Activated T-cell treated with anti-CD3 and anti-CD28 coated beads, Interleukin-2, amount 50 U/mL, for 24 hours (primary cell): Measurements from ENCODE around the gene TSPAN1.
"Not testable (repeated sequence)": the region's sequence is repeated elsewhere in the genome, so short reads cannot be mapped to it uniquely, and the experiment has no call there.

Source experiments
- DNase-seq: peaks from one replicate; pipeline ENCODE4 v3.0.0-alpha.2; 2020
- H3K27ac Mint-ChIP-seq: 2 replicates; pipeline ENCODE4 v1.8.0; 2020; ENCODE audit warnings: mild to moderate bottlenecking, mixed read lengths
- H3K27me3 Mint-ChIP-seq: 2 replicates; pipeline ENCODE4 v1.8.0; 2020; ENCODE audit warnings: mixed read lengths
- H3K36me3 Mint-ChIP-seq: 2 replicates; pipeline ENCODE4 v1.8.0; 2020; ENCODE audit warnings: low read depth, mixed read lengths
- H3K4me1 Mint-ChIP-seq: 2 replicates; pipeline ENCODE4 v1.8.0; 2020; ENCODE audit warnings: low read depth, mixed read lengths
- H3K4me3 Mint-ChIP-seq: 2 replicates; pipeline ENCODE4 v1.8.0; 2020; ENCODE audit warnings: mild to moderate bottlenecking, moderate library complexity, mixed read lengths
- H3K9me3 Mint-ChIP-seq: 2 replicates; pipeline ENCODE4 v1.8.0; 2020; ENCODE audit warnings: mixed read lengths

Gene TSPAN1

DNA sequence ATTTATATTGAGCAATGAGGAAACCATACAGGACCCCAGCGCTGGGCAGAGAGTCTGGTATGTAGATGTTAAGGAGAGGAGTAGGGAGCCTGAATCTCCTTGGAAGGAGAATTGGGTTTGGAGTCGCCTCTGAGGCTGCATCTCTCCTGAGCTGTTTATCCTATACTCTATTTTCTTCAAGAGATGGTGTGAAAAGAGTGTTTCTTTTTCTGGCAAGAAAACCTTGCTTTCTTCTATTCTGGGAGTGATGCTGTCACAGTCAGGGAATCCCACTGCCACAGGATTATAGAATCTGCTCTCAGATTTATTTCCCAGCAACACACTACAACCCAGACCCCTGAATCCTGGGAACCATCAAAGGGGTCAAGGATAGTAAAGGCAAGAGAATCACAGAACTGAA lies 31.5 kb downstream of the TSPAN1 start:
- H3K36me3 Mint-ChIP-seq, result no peaks in the 10 kb centered on the region
- peaks cover 2% of the 10 kb centered on the region for H3K27me3 Mint-ChIP-seq
- H3K9me3 Mint-ChIP-seq, result no peaks in the 10 kb centered on the region
- no peak overlapping the region for H3K4me3 Mint-ChIP-seq
- H3K27ac Mint-ChIP-seq, result no peak overlapping the region
- H3K4me1 Mint-ChIP-seq, result peaks cover 12% of the 10 kb centered on the region
- DNase-seq, result no peak

DNA sequence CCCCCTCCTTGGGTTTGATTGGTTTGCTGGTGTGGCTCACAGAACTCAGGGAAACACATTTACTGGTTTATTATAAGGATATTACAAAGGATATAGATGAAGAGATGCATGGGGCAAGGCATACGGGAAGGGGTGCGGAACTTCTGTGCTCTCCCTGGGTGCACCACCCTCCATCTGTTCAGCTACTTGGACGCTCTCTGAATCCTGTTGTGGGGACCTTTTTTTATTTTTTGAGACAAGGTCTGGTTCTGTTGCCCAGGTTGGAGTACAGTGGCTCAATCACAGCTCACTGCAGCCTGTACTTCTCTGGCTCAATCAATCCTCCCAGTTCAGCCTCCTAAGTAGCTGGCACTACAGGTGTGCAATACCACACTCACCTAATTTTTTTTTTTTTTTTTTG lies 35.7 kb downstream of the TSPAN1 start:
- Mint-ChIP-seq H3K4me1 (no peaks in the 10 kb centered on the region), H3K36me3 (no peaks in the 10 kb centered on the region), H3K27me3 (no peaks in the 10 kb centered on the region), H3K4me3 (no peak overlapping the region), H3K9me3 (no peaks in the 10 kb centered on the region), H3K27ac (no peak overlapping the region)
- no peak for DNase-seq

DNA sequence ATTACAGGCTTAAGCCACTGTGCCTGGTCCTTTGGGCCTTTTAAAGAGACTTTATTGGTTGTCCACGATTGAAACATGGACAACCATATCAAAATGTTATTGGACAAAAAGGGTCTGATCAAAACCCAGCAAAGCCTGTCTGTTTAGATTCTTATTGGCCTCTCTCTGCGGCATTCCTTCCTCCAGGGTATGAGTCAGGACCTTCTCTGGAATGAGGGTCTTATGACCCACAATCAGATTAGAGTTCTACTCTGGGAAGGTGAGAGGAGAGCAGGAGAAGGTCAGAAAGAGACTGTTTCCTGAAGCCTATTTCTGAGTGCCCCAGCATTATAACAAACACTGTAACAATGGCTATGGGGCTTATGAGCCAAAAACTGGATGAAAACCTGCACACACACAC lies 36.2 kb downstream of the TSPAN1 start:
- no peak overlapping the region for H3K27ac Mint-ChIP-seq
- no peak overlapping the region for H3K4me3 Mint-ChIP-seq
- H3K27me3 Mint-ChIP-seq, result no peaks in the 10 kb centered on the region
- no peaks in the 10 kb centered on the region for H3K4me1 Mint-ChIP-seq
- no peaks in the 10 kb centered on the region for H3K36me3 Mint-ChIP-seq
- no peaks in the 10 kb centered on the region for H3K9me3 Mint-ChIP-seq
- no peak for DNase-seq

DNA sequence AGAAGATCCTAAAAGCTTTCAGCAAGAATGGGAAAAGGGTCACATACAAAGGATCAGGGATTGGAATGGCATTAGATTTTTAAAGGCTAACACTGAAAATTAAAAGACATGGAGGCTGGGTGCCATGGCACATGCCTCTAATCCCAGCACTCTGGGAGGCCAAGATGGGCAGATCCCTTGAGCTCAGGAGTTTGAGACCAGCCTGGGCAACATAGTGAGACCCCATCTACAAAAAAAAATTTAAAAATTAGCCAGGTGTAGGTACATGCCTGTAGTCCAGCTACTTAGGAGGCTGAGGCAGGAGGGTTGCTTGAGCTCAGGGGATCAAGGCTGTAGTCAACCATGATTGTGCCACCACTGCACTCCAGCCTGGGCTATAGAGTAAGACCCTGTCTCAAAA lies 40.6 kb downstream of the TSPAN1 start:
- no peak overlapping the region for H3K4me3 Mint-ChIP-seq
- no peaks in the 10 kb centered on the region for H3K27me3 Mint-ChIP-seq
- no peak for DNase-seq
- no peaks in the 10 kb centered on the region for H3K9me3 Mint-ChIP-seq
- H3K36me3 Mint-ChIP-seq, result no peaks in the 10 kb centered on the region
- H3K27ac Mint-ChIP-seq, result no peak overlapping the region
- H3K4me1 Mint-ChIP-seq, result no peaks in the 10 kb centered on the region

DNA sequence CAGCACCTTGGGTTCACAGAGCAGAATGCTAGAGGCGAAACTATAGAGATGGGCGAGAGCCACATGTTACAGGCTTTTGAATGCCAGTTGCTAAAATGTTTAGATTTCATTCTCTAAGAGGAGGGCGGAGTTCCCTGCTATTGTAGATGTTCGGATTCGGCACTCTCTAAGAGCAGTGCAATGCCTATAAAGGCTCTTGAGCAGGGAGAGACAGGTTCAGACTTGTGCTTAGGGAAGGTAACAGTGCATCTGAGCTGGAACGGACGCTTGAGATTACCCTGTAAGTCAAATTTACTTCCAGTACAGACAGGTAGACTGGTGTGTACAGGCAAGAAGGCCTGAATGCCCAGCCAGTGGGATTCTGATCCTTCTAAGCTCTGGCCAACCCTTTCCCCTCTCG lies 43.6 kb downstream of the TSPAN1 start:
- Mint-ChIP-seq H3K27ac (no peak overlapping the region), H3K9me3 (no peaks in the 10 kb centered on the region), H3K4me3 (no peak overlapping the region), H3K36me3 (no peaks in the 10 kb centered on the region), H3K4me1 (no peaks in the 10 kb centered on the region), H3K27me3 (no peaks in the 10 kb centered on the region)
- no peak for DNase-seq

DNA sequence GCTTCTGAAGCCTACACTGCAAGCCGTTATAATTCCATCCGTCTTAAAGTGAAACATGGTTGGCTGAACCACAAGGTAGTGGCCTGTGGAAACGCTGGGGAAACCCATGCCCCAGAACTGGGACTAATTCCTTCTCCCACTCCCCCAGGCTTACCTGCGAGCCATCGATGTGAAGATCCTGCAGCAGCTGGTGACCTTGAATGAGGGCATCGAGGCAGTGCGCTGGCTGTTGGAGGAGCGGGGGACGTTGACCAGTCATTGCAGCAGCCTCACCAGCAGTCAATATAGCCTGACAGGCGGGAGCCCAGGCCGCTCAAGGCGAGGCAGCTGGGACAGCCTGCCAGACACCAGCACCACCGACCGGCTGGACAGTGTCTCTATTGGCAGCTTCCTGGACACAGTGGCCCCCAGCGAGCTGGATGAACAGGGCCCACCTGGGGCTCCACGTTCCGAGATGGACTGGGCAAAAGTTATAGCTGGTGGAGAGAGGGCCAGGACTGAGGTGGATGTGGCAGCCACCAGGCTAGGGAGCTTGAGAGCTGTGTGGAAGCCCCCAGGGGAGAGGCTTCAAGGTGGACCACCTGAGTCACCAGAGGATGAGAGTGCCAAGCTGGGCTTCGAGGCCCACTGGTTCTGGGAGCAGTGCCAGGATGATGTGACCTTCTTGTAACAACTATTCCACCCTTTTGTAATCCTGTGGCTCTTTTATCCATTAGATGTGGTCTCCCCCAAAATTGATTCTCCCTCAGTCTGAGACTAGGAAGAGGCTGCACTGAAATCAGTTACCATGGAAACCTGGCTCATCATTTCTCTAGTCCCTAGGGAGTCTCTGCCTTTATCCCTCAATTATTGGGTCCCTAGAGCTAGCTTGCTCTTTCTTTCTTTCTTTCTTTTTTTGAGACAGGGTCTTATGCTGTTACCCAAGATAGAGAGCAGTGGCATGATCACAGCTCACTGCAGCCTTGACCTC lies 44.9 kb downstream of the TSPAN1 start:
- no peak for DNase-seq
- no peak overlapping the region for H3K27ac Mint-ChIP-seq

DNA sequence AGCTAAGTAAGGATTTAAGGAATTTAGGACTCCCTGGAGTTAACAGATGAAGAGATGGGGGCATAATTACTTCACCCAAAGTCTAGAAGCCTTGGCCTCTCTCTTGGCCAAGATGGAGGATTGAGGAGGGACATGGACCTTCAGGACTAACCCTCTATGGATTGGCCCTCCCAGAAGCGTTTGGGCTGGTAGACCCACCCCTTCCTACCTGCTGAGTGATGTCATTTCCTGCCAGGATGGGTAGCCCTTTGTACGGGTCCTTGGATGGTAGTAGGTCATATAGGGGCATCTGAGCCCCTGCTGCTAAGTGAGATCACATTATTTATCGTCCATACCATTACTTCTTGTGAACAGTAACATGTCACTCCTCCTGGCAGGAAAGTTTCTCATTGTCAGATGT lies 45.9 kb downstream of the TSPAN1 start:
- Mint-ChIP-seq H3K9me3 (no peaks in the 10 kb centered on the region), H3K4me1 (peaks cover 2% of the 10 kb centered on the region), H3K4me3 (no peak overlapping the region), H3K36me3 (no peaks in the 10 kb centered on the region), H3K27me3 (no peaks in the 10 kb centered on the region), H3K27ac (no peak overlapping the region)
- no peak for DNase-seq

More for the DNA sequence above, 44.9 kb downstream of the TSPAN1 start:
- Mint-ChIP-seq H3K4me3 (no peak overlapping the region), H3K27me3 (no peaks in the 10 kb centered on the region), H3K9me3 (no peaks in the 10 kb centered on the region), H3K36me3 (no peaks in the 10 kb centered on the region), H3K4me1 (peaks cover 2% of the 10 kb centered on the region)

DNA sequence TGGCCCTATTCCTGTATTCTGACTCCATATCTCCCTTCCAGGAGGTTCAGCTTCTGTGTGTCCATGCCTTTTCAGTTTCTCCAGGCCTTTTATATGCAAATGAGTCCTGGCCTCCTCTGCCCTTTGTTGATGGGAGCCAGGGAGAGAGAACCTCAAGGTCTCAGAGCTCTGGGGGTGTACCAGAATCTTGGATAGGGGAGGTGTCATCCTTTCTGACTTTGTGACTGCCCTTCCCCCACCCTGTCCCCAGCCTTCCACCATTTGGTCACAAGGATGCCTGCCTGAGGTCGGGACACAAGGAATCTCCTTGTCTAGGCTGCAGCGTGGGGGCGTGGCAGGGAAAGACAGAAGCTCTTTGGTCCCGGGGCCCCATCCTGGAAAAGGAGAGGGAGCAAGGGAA lies 46.9 kb downstream of the TSPAN1 start:
- no peak overlapping the region for H3K4me3 Mint-ChIP-seq
- no peak overlapping the region for H3K27ac Mint-ChIP-seq
- DNase-seq, result no peak
- peaks cover 2% of the 10 kb centered on the region for H3K4me1 Mint-ChIP-seq
- no peaks in the 10 kb centered on the region for H3K36me3 Mint-ChIP-seq
- no peaks in the 10 kb centered on the region for H3K9me3 Mint-ChIP-seq
- H3K27me3 Mint-ChIP-seq, result no peaks in the 10 kb centered on the region

DNA sequence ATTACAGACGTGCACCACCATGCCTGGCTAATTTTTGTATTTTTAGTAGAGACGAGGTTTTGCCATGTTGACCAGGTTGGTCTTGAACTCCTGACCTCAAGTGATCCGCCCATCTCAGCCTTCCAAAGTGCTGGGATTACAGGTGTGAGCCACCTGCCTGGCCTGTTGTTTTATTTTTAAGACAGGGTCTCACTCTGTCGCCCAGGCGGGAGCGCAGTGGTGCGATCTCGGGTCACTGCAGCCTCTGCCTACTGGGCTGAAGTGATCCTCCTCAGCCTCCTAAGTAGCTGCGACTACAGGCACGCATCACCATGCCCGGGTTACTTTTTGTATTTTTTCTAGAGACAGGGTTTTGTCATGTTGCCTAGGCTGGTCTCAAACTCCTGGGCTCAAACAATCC lies 48.2 kb downstream of the TSPAN1 start:
- H3K36me3 Mint-ChIP-seq, H3K27me3 Mint-ChIP-seq: not testable (repeated sequence)

DNA sequence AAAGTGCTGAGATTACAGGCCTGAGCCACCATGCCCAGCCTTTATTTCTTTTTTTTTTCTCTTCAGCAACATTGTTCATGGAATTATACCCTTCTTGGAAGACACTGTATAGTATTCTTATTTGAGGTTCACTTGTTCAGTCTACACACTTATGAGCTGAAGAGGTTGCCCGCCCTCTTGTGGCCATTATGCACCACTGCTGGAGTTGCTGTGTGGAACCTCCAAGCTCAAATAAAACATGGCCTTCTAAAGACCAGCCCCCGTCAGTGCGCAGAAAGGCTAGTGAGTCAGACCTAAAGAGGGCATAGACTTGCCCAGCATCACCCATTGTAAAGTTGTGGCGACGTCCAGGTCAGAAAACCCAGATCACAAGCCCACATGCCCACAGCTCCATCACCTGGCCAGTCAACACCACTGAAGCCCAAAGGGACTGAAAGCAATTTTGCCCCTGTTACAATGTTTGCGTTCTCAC lies 48.6 kb downstream of the TSPAN1 start:
- Mint-ChIP-seq H3K9me3 (no peaks in the 10 kb centered on the region), H3K27ac (no peak overlapping the region), H3K36me3 (no peaks in the 10 kb centered on the region), H3K4me3 (no peak overlapping the region), H3K27me3 (no peaks in the 10 kb centered on the region), H3K4me1 (peaks cover 2% of the 10 kb centered on the region)
- peak; percentile 62 for DNase-seq

More for the DNA sequence above, 48.2 kb downstream of the TSPAN1 start:
- not testable (repeated sequence) for DNase-seq, H3K4me3 Mint-ChIP-seq, H3K27ac Mint-ChIP-seq, H3K4me1 Mint-ChIP-seq, H3K9me3 Mint-ChIP-seq

DNA sequence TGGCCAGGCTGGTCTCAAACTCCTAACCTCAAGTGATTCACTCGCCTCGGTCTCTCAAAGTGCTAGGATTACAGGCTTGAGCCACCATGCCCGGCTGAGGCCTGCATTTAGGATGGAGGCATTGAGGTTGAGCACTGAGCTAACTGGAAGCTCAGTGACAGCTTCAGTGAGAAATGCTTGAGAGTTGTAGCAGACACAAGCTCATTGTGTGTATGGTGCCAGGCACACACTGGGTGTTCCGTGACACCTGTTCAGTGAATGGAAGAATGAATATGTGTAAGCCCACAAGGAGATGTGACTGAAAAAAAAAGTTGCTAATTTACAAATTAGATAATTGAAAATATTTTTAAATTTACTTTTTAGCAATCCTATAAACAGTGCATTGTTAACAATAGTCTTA lies 50.1 kb downstream of the TSPAN1 start:
- Mint-ChIP-seq H3K4me3 (no peak overlapping the region), H3K9me3 (no peaks in the 10 kb centered on the region), H3K27me3 (no peaks in the 10 kb centered on the region), H3K27ac (no peak overlapping the region), H3K4me1 (peaks cover 4% of the 10 kb centered on the region), H3K36me3 (no peaks in the 10 kb centered on the region)
- DNase-seq, result no peak

DNA sequence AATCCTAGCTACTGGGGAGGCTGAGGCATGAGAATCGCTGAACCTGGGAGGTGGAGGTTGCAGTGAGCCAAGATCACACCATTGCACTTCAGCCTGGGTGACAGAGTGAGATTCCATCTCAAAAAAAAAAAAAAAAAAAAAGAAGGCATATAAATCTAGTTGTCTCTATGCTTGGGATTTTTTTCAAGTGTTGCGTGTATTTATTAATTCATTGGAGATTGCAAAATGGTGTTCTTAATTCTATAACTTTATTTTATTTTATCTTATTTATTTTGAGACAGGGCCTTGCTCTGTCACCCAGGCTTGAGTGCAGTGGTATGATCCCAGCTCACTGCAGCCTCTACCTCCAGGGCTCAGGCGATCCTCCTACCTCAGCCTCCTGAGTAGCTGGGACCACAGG lies 56.3 kb downstream of the TSPAN1 start:
- H3K4me1 Mint-ChIP-seq, DNase-seq, H3K27me3 Mint-ChIP-seq, H3K9me3 Mint-ChIP-seq, H3K27ac Mint-ChIP-seq, H3K36me3 Mint-ChIP-seq, H3K4me3 Mint-ChIP-seq: not testable (repeated sequence)
